GM10266 (cell line): Measurements from ENCODE around the gene AP2A1.
"Not testable (repeated sequence)": the region's sequence is repeated elsewhere in the genome, so short reads cannot be mapped to it uniquely, and the experiment has no call there.

Experiments used
- DNase-seq: peaks from one replicate; pipeline ENCODE4 v3.0.0; 2012; ENCODE audit errors: extremely low spot score
- TF ChIP-seq, protein P1 (sequence below): IDR thresholded peaks from 2 replicates; pipeline ENCODE4 v1.5.1; 2012; ENCODE audit warnings: mild to moderate bottlenecking, low read depth; ENCODE audit not compliant: control insufficient read depth, insufficient read depth; ENCODE audit errors: missing control alignments

The AP2A1 gene

DNA sequence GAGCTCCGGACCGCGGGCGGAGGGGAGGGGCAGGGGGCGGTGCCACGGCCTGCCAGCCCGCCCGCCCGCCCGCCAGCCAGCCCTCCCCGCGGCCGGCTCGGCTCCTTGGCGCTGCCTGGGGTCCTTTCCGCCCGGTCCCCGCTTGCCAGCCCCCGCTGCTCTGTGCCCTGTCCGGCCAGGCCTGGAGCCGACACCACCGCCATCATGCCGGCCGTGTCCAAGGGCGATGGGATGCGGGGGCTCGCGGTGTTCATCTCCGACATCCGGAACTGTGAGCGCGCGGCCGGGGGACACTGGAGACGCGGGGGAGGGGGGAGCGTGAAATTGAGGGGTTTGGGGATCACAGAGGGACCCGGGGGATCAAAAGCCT is at the start of gene AP2A1:
Gene AP2A1 (plus strand): TSS at position 72 of the 370 bp plus-strand sequence. CDS start 133 bp downstream, at position 205.
- no peak for DNase-seq
- TF ChIP-seq, protein P1, sequence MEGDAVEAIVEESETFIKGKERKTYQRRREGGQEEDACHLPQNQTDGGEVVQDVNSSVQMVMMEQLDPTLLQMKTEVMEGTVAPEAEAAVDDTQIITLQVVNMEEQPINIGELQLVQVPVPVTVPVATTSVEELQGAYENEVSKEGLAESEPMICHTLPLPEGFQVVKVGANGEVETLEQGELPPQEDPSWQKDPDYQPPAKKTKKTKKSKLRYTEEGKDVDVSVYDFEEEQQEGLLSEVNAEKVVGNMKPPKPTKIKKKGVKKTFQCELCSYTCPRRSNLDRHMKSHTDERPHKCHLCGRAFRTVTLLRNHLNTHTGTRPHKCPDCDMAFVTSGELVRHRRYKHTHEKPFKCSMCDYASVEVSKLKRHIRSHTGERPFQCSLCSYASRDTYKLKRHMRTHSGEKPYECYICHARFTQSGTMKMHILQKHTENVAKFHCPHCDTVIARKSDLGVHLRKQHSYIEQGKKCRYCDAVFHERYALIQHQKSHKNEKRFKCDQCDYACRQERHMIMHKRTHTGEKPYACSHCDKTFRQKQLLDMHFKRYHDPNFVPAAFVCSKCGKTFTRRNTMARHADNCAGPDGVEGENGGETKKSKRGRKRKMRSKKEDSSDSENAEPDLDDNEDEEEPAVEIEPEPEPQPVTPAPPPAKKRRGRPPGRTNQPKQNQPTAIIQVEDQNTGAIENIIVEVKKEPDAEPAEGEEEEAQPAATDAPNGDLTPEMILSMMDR = no peak

DNA sequence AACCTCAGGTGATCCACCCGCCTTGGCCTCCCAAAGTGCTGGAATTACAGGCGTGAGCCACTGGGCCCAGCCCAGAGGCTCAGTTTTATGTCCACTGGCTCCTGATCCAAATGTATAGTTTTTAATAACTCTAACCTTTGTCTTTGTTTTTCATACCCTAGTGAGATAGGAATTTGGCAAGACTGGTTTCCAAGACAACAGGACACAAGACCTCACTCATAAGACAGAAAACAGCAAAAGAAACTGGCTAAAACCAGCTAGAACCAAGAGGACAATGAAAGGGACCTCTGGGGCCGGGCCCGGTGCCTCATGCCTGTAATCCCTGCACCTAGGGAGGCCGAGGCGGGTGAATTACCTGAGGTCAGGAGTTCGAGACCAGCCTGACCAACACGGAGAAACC is 48.3 kb upstream of the AP2A1 start:
- no peak for DNase-seq

DNA sequence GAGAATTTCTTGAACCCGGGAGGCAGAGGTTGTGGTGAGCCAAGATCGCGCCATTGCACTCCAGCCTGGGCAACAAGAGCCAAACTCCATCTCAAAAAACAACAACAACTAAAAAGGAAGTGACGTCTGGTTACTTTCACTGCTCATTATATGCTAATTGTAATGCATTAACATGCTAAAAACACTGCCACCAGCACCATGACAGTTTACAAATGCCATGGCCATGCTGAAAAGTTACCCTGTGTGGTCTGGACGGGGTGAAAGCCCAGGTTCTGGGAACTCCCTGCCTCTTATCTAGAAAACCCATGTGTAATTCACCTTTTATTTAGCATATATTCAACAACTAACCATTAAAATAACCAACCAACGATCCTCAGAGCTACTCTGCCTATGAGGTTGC is 47.8 kb upstream of the AP2A1 start:
- TF ChIP-seq, protein P1 = no peak
- no peak for DNase-seq

More for the DNA sequence above, 48.3 kb upstream of the AP2A1 start:
- TF ChIP-seq, protein P1 = no peak

DNA sequence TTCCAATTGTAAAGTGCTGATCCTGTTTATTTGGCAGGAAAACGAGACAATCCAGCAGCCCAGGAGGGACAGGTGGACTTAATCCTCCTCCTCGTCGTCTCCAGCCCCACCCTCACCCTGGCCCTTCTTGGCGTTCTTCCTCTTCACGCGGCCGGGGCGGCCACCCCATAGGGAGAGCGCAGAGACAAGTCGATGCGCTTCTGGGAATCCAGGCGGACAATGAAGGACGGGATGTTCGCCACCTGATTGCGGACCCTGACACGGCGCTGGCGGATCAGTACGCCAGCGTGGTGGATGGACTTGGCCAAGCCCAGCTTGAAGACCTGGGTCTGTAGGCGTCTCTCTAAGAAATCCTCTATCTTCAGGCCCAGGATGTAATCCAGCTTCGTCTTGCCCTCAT is 47.4 kb upstream of the AP2A1 start:
- not testable (repeated sequence) for DNase-seq

DNA sequence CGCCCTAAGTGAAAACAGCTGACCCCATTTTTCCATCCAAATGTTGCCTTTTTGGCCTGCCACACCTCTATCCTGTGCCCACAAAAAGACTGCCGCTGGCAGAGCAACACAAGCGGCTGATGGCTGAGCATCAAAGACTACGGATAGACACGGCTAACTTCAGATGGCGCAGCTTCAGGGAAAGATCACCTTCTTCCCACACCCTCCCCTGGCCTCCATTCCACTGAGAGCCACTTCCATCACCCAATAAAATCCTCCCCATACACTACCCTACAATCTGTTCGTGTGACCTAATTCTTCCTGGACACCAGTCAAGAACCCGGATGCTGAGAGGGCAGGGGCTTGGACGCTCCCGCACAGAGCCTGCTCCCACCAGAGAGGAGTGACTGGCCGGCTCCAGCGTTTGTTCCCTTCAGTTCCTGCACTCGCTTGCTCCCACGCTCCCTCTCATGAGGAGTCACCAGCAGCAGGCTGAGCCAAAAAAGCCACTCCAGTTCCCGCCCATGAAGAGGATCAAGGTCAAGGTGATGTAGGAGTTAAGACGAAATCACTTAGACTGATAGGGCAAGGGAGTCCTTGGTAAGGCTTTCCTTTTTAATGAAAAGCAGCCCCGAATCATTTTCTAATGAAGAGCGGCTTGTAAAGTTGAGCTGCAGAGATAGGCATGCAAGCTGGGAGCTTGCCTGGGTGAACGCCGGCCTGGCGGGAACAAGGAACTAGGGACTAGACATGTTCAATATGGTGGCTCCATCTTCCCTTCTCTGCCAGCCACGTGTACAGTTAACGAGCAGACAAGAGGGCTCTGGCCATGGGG is 39.4 kb upstream of the AP2A1 start:
- DNase-seq = no peak
- TF ChIP-seq, protein P1 = no peak

DNA sequence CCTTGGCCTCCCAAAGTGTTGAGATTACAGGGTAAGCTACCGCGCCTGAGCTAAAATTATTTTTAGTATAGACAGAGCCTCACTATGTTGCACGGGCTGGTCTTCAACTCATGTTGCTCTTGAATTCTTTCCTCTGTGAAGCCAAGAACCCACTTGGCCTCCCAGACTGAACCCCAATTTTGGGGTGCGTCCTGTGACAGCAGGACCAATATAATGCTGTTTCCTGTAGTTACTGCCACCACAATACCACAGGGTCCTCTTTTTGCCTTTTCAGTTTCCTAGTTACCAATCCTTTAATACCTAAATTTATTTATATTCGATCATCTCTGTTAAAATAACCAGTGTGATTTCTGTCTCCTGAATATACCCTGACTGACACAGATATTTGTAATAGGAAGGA is 36.6 kb upstream of the AP2A1 start:
- TF ChIP-seq, protein P1 = no peak
- DNase-seq = no peak

DNA sequence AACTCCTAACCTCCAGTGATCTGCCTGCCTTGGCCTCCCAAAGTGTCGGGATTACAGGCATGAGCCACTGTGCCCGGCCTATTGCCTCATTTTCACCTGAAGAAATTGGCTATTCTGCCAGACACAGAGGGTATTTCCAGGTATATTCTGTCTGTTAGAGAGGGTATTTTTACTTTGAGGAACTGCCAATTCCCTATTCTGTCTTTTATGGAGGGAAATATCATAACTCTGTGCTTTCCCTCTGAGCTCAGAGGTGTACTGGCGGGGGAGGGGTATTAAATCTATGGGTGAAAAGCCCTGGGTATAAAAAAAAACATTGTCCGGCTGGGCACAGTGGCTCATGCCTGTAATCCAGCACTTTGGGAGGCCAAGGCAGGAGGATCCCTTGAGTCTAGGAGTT is 28.5 kb upstream of the AP2A1 start:
- no peak for DNase-seq
- TF ChIP-seq, protein P1 = no peak

DNA sequence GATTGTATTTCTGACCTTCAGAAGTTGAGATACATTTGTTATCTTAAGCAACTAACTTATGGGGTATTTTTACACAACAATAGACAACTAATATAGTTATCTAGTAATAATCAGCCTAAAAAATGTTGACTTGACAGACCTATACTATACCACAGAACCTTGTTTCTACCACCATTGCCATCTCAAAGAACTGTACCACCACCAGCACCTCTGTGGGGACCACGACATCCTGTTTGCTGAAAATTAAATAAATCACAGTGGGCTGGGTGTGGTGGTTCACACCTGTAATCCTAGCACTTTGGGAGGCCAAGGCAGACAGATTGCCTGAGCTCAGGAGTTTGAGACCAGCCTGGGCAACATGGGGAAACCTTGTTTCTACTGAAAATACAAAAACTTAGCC is 27.7 kb upstream of the AP2A1 start:
- no peak for DNase-seq

More for the DNA sequence above, 27.7 kb upstream of the AP2A1 start:
- TF ChIP-seq, protein P1 = no peak
